ENCODE measurements around the gene COL9A3.
"Not testable (repeated sequence)": the region's sequence is repeated elsewhere in the genome, so short reads cannot be mapped to it uniquely, and the experiment has no call there.

COL9A3 gene

GRCh38 chr20:62837790-62838127, 20.9 kb downstream of the COL9A3 start:
- DNase-seq = no peak

- DNase-seq = no peak
Observed at GRCh38 chr20:62838128-62838891, 21.5 kb downstream of the COL9A3 start.

GRCh38 chr20:62839261-62839660, 22.4 kb downstream of the COL9A3 start:
- no peak for DNase-seq

GRCh38 chr20:62839816-62840215, 23.0 kb downstream of the COL9A3 start:
- DNase-seq = no peak

GRCh38 chr20:62840244-62841197, 23.7 kb downstream of the COL9A3 start:
- DNase-seq = no peak

- DNase-seq = no peak
Observed at GRCh38 chr20:62841705-62842212, 24.9 kb downstream of the COL9A3 start.

GRCh38 chr20:62843656-62844055, 26.8 kb downstream of the COL9A3 start:
- DNase-seq = no peak

GRCh38 chr20:62844182-62844581, 27.3 kb downstream of the COL9A3 start:
- no peak for DNase-seq

- DNase-seq = no peak
Observed at GRCh38 chr20:62845416-62846160, 28.7 kb downstream of the COL9A3 start.

- no peak for DNase-seq
Observed at GRCh38 chr20:62846166-62846890, 29.5 kb downstream of the COL9A3 start.

GRCh38 chr20:62848917-62849316, 32.1 kb downstream of the COL9A3 start:
- DNase-seq = not testable (repeated sequence)

GRCh38 chr20:62849431-62849830, 32.6 kb downstream of the COL9A3 start:
- no peak for DNase-seq

- DNase-seq = no peak
Observed at GRCh38 chr20:62850333-62850974, 33.6 kb downstream of the COL9A3 start.

GRCh38 chr20:62852196-62852595, 35.3 kb downstream of the COL9A3 start:
- DNase-seq = no peak

GRCh38 chr20:62852841-62853240, 36.0 kb downstream of the COL9A3 start:
- DNase-seq = no peak

- DNase-seq = not testable (repeated sequence)
Observed at GRCh38 chr20:62853304-62853703, 36.5 kb downstream of the COL9A3 start.

- no peak for DNase-seq
Observed at GRCh38 chr20:62854121-62854520, 37.3 kb downstream of the COL9A3 start.

- DNase-seq = no peak
Observed at GRCh38 chr20:62855120-62855519, 38.3 kb downstream of the COL9A3 start.

GRCh38 chr20:62856931-62857619, 40.2 kb downstream of the COL9A3 start:
- DNase-seq = no peak

- DNase-seq = no peak
Observed at GRCh38 chr20:62858058-62858830, 41.4 kb downstream of the COL9A3 start.
